ENCODE measurements around the gene MTHFD2L.

DNA sequence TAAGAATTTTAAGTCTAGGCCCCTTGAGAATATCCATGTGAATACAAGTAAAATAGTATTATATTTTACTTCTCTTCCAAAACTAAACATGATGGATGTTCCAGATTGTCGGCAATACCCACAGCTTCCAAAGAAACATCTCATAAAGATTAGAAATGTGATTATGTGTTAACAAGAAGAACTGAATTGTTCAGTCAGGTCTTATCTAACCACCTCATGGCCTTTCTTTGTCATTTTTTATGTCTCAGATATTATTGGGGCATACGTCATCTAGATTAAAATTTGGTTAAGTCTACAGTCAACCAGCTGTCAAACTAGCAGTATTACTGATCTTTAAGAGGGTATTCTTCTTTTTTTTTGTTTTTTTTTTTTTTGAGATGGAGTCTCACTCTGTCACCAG lies 160.4 kb downstream of the MTHFD2L start:
- TF ChIP-seq, protein P1, sequence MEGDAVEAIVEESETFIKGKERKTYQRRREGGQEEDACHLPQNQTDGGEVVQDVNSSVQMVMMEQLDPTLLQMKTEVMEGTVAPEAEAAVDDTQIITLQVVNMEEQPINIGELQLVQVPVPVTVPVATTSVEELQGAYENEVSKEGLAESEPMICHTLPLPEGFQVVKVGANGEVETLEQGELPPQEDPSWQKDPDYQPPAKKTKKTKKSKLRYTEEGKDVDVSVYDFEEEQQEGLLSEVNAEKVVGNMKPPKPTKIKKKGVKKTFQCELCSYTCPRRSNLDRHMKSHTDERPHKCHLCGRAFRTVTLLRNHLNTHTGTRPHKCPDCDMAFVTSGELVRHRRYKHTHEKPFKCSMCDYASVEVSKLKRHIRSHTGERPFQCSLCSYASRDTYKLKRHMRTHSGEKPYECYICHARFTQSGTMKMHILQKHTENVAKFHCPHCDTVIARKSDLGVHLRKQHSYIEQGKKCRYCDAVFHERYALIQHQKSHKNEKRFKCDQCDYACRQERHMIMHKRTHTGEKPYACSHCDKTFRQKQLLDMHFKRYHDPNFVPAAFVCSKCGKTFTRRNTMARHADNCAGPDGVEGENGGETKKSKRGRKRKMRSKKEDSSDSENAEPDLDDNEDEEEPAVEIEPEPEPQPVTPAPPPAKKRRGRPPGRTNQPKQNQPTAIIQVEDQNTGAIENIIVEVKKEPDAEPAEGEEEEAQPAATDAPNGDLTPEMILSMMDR (IDR thresholded peaks at IDR 0.05; ENCODE audit: borderline replicate concordance, extremely low read depth, low read length, poor library complexity, severe bottlenecking), result no peak
- no peak for TF ChIP-seq EZH2 (IDR thresholded peaks at IDR 0.05; ENCODE audit: borderline replicate concordance, low read depth, low read length, severe bottlenecking)
